ENCODE data around the gene PRKG1.

GRCh38 chr10:51608211-51608610, 533.9 kb downstream of the PRKG1 start:
- TF ChIP-seq ATF3 (IDR thresholded peaks at IDR 0.05): no peak
- no peak for TF ChIP-seq RAD21 (IDR thresholded peaks at IDR 0.05)
- TF ChIP-seq REST (IDR thresholded peaks at IDR 0.05): no peak
- TF ChIP-seq CTCF (IDR thresholded peaks at IDR 0.05; ENCODE audit: low read depth, low read length, missing input control): no peak
- TF ChIP-seq EGR1 (IDR thresholded peaks at IDR 0.05; ENCODE audit: low read depth in 2 of 2): no peak
- TF ChIP-seq GABPA (IDR thresholded peaks at IDR 0.05 in 1 of 2, conservative IDR thresholded peaks at IDR 0.05 in 1 of 2): no peak
- no peak for TF ChIP-seq RXRA (IDR thresholded peaks at IDR 0.05)
- TF ChIP-seq MAX (IDR thresholded peaks at IDR 0.05): no peak
- TF ChIP-seq HNF4A (conservative IDR thresholded peaks at IDR 0.05): no peak
